ENCODE data around the gene CTNNA3. TPM values are rescaled to one million over a fixed set of nuclear protein-coding genes. Genes with fewer than 3 reads are reported as not detected.

The CTNNA3 gene
- total and polyA plus RNA-seq, 2 of the 4 experiments (the other 2 are of a cell fraction), result 0.19 to 0.90 TPM

DNA sequence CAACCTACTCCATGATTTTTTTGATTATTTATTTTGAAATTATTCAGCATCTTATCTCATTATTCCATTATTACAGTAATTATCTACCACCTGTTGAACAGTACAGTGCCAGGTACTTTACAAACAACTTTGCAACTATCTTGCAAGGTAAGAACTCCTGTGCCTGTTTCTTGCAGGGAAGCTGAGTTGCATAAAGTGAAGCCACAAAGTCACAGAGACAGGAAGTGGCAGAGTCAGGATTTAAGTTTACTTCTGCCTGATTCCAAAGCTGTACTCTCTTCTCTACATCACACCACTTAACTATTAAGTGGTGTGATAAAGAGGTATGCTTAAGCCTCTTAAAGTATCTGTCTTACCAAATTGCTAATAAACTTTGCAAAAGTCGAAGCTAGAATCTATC, 690.0 kb downstream of the CTNNA3 start:
- Histone ChIP-seq H3K9me1 (ENCODE audit: insufficient read depth, low read length) (no peaks in the 10 kb centered on the region), H3K4me3 (ENCODE audit: insufficient read depth, low read depth, low read length) (no peak overlapping the region), H4K20me1 (ENCODE audit: insufficient read depth, low read length) (no peaks in the 10 kb centered on the region), H3K56ac (ENCODE audit: extremely low read depth, insufficient read depth, low read length) (no peak overlapping the region), H3K79me1 (ENCODE audit: low read depth in 1 of 2, low read length in 2 of 2) (no peaks in the 10 kb centered on the region), H3K9ac (ENCODE audit: low read depth, low read length) (no peak overlapping the region), H3K14ac (replicated peaks; ENCODE audit: low read depth, low read length) (no peak overlapping the region), H3K27me3 (ENCODE audit: control insufficient read depth, insufficient read depth, low read length) (no peaks in the 10 kb centered on the region), H2AK9ac (replicated peaks; ENCODE audit: low read depth, low read length, poor library complexity) (no peak overlapping the region), H3K9me3 (ENCODE audit: control insufficient read depth, insufficient read depth, low read length) (no peaks in the 10 kb centered on the region), H3K4me2 (ENCODE audit: low read depth, low read length) (no peak overlapping the region), H2AFZ (replicated peaks; ENCODE audit: low read length, poor library complexity) (no peak overlapping the region), H2BK120ac (ENCODE audit: low read depth, low read length) (no peak overlapping the region), H3K27ac (ENCODE audit: insufficient read depth, low read length) (no peak overlapping the region), H2BK5ac (ENCODE audit: low read depth, low read length, poor library complexity, severe bottlenecking) (no peak overlapping the region), H3K18ac (ENCODE audit: low read depth, low read length) (no peak overlapping the region), H2BK15ac (ENCODE audit: low read depth, low read length) (no peak overlapping the region), H3K23ac (ENCODE audit: low read depth, low read length) (no peak overlapping the region), H3K4ac (ENCODE audit: low read depth, low read length) (no peak overlapping the region), H4K91ac (ENCODE audit: insufficient read depth, low read depth, low read length) (no peak overlapping the region), H2BK20ac (ENCODE audit: low read depth, low read length) (no peak overlapping the region), H4K8ac (ENCODE audit: low read depth in 2 of 2, low read length in 2 of 2) (no peak overlapping the region), H3K36me3 (ENCODE audit: control insufficient read depth, insufficient read depth, low read length) (no peaks in the 10 kb centered on the region), H4K5ac (ENCODE audit: low read depth, low read length) (no peak overlapping the region), H3K4me1 (ENCODE audit: control insufficient read depth, insufficient read depth, low read length) (no peaks in the 10 kb centered on the region), H2AK5ac (ENCODE audit: low read depth, low read length) (no peak overlapping the region)
- in situ Hi-C loops (cut with MboI; ENCODE audit: low sequenced_read_pairs), result no loop called here
- DNase-seq (no peak), ATAC-seq (ENCODE audit: low read depth) (no peak)
- dilution Hi-C loops (cut with HindIII; ENCODE audit: low sequenced_read_pairs, unreplicated experiment), result no loop called here
- no peak for TF ChIP-seq SMC3 (IDR thresholded peaks at IDR 0.05; ENCODE audit: low read depth, low read length)
- no peak for TF ChIP-seq MXI1 (IDR thresholded peaks at IDR 0.05; ENCODE audit: borderline replicate concordance, low read depth, low read length)
- TF ChIP-seq RFX5 (IDR thresholded peaks at IDR 0.05; ENCODE audit: low read depth, low read length), result no peak
- TF ChIP-seq CTCF (conservative IDR thresholded peaks at IDR 0.05; ENCODE audit: low read depth, low read length), result no peak
- TF ChIP-seq, protein P1, sequence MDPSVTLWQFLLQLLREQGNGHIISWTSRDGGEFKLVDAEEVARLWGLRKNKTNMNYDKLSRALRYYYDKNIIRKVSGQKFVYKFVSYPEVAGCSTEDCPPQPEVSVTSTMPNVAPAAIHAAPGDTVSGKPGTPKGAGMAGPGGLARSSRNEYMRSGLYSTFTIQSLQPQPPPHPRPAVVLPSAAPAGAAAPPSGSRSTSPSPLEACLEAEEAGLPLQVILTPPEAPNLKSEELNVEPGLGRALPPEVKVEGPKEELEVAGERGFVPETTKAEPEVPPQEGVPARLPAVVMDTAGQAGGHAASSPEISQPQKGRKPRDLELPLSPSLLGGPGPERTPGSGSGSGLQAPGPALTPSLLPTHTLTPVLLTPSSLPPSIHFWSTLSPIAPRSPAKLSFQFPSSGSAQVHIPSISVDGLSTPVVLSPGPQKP (IDR thresholded peaks at IDR 0.05; ENCODE audit: borderline replicate concordance, low read depth, low read length), result no peak
- TF ChIP-seq CHD1 (IDR thresholded peaks at IDR 0.05; ENCODE audit: low read depth, low read length), result no peak
- no peak for TF ChIP-seq MAZ (IDR thresholded peaks at IDR 0.05; ENCODE audit: borderline replicate concordance, low read depth, low read length)
- no peak for TF ChIP-seq MAFK (IDR thresholded peaks at IDR 0.05; ENCODE audit: low read depth, low read length)
- TF ChIP-seq NFE2L2 (IDR thresholded peaks at IDR 0.05; ENCODE audit: low read depth, low read length), result no peak
- TF ChIP-seq CEBPB (IDR thresholded peaks at IDR 0.05; ENCODE audit: low read depth, low read length), result no peak
- TF ChIP-seq RCOR1 (IDR thresholded peaks at IDR 0.05; ENCODE audit: insufficient replicate concordance, low read length), result no peak
- TF ChIP-seq BHLHE40 (IDR thresholded peaks at IDR 0.05; ENCODE audit: low read depth, low read length), result no peak
- BruUV-seq (replicated peaks), result no TSS peak
- CTCF ChIA-PET, result no interaction called here
- intact Hi-C loops (cut with micrococcal nuclease), result no loop called here
- WGBS, 2 experiments (ENCODE audit: extremely low coverage in 2 of 2, insufficient read length in 1 of 2), result no CpG with 5 or more reads among the region's 1 CpG
- POLR2A ChIA-PET (ENCODE audit: unreplicated experiment), result no interaction called here
